ENCODE data around the gene THRB. TPM values are rescaled to one million over a fixed set of nuclear protein-coding genes. Genes with fewer than 3 reads are reported as not detected.

THRB gene
- total RNA-seq, 3 donors from 2014 or later: 29.8 to 40.2 (median 39.2) TPM

GRCh38 chr3:24111711-24112110 is 382.9 kb downstream of the THRB start:
- Histone ChIP-seq H3K4me1 (no peaks in the 10 kb centered on the region), H3K27me3 (no peaks in the 10 kb centered on the region), H3K36me3 (no peaks in the 10 kb centered on the region), H3K4me3 (no peak overlapping the region), H3K9me3 (no peaks in the 10 kb centered on the region), H3K27ac (no peak overlapping the region)
- DNase-seq (ENCODE audit: low spot score in 2 of 2): no peak
- TF ChIP-seq POLR2AphosphoS5 (IDR thresholded peaks at IDR 0.05) (no peak), CTCF (IDR thresholded peaks at IDR 0.05) (no peak), POLR2A (IDR thresholded peaks at IDR 0.05) (no peak)
- intact Hi-C loops (cut with DNase I; ENCODE audit: low total_unique reads): no loop called here

DNA sequence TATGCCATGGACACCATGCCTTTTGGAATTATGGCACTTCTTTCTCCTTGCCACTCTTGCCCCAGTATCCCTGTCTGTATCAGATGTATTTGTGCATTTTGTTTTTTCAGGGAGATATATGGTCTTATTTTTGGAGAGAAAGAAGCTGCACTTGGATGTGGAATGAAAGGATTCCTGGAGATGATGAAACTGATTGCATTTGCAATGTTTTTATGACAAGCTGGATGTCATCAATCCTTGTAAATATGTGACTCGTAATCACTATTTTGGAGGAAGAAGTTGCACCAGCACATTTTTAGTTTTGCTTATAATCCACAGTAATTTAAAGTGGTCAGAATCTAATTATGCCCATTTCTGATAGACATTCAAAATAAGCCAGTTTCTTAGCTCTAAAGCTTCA is 384.6 kb downstream of the THRB start:
- H3K27ac ChIP-seq: no peak overlapping the region
- H3K4me1 ChIP-seq: no peaks in the 10 kb centered on the region
- intact Hi-C loops (cut with DNase I; ENCODE audit: low total_unique reads): no loop called here
- H3K27me3 ChIP-seq: no peaks in the 10 kb centered on the region
- H3K4me3 ChIP-seq: no peak overlapping the region
- TF ChIP-seq POLR2AphosphoS5 (IDR thresholded peaks at IDR 0.05): no peak
- TF ChIP-seq CTCF (IDR thresholded peaks at IDR 0.05): no peak
- TF ChIP-seq POLR2A (IDR thresholded peaks at IDR 0.05): no peak
- no peaks in the 10 kb centered on the region for H3K36me3 ChIP-seq
- H3K9me3 ChIP-seq: no peaks in the 10 kb centered on the region
- DNase-seq (ENCODE audit: low spot score in 2 of 2): no peak

DNA sequence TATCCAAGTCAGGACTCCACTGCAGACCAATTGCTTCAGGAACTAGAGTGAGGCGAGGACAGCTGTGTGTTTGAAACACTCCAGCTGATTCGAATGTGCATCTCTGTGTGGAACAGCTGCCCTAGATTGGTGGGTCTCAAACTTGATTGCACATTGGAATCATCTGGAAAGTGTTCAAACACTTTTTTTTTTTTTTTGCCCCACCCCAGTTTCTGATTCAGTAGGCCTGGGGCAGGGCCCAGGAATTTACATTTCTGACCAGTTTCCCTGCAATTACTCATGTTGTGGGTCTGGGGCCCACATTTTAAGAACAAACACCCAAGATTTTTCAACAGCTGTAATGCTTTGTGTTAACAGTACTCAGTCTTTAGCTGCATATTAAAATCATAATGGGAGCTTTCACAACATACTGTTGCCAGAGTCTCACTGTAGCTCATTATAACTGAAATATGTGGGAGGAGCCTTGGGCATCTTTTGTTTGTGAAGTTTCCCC is 392.9 kb downstream of the THRB start:
- H3K4me1 ChIP-seq: no peaks in the 10 kb centered on the region
- DNase-seq (ENCODE audit: low spot score in 2 of 2): no peak
- H3K4me3 ChIP-seq: no peak overlapping the region
- no peak overlapping the region for H3K27ac ChIP-seq
- intact Hi-C loops (cut with DNase I; ENCODE audit: low total_unique reads): no loop called here
- H3K36me3 ChIP-seq: no peaks in the 10 kb centered on the region
- no peaks in the 10 kb centered on the region for H3K9me3 ChIP-seq
- H3K27me3 ChIP-seq: no peaks in the 10 kb centered on the region
- TF ChIP-seq POLR2AphosphoS5 (IDR thresholded peaks at IDR 0.05): no peak
- TF ChIP-seq POLR2A (IDR thresholded peaks at IDR 0.05): no peak
- TF ChIP-seq CTCF (IDR thresholded peaks at IDR 0.05): no peak

GRCh38 chr3:24100696-24101402 is 393.8 kb downstream of the THRB start:
- no peaks in the 10 kb centered on the region for H3K9me3 ChIP-seq
- no peaks in the 10 kb centered on the region for H3K36me3 ChIP-seq
- no peaks in the 10 kb centered on the region for H3K4me1 ChIP-seq
- H3K4me3 ChIP-seq: no peak overlapping the region
- no peak for TF ChIP-seq POLR2AphosphoS5 (IDR thresholded peaks at IDR 0.05)
- TF ChIP-seq POLR2A (IDR thresholded peaks at IDR 0.05): no peak
- TF ChIP-seq CTCF (IDR thresholded peaks at IDR 0.05): no peak
- no peak overlapping the region for H3K27ac ChIP-seq
- intact Hi-C loops (cut with DNase I; ENCODE audit: low total_unique reads): no loop called here
- H3K27me3 ChIP-seq: no peaks in the 10 kb centered on the region
- no peak for DNase-seq (ENCODE audit: low spot score in 2 of 2)

DNA sequence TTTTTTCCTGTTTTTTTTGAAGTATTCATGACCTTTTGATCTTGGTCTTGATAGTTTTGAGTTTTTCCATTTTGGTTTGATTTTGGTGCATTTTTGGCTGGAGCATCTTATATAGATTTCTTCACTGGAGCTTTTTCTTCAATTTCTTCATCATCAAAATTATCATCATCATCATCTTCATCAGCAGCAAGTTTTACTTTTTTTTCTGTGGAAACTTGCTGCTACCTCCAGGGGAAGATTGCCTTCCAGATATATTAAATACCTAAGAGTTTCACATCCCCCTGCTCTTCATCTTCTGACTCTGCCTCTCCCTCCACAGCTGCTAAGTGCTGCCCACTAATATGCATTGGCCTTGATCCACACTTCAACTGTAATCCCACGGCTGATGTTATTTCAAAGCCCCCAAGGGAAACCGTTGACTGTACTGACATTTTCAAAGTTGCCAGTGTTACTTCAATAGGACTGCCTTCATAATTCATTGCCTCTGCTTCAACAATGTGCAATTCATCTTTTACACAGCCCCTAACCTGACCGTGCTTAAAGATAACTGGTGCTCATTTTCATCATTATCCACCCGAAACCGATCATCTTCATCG is 397.9 kb downstream of the THRB start:
- Histone ChIP-seq H3K36me3 (no peaks in the 10 kb centered on the region), H3K27me3 (no peaks in the 10 kb centered on the region), H3K4me3 (no peak overlapping the region), H3K4me1 (no peaks in the 10 kb centered on the region), H3K9me3 (no peaks in the 10 kb centered on the region), H3K27ac (no peak overlapping the region)
- no peak for DNase-seq (ENCODE audit: low spot score in 2 of 2)
- TF ChIP-seq POLR2A (IDR thresholded peaks at IDR 0.05) (no peak), POLR2AphosphoS5 (IDR thresholded peaks at IDR 0.05) (no peak), CTCF (IDR thresholded peaks at IDR 0.05) (no peak)
- intact Hi-C loops (cut with DNase I; ENCODE audit: low total_unique reads): no loop called here
